Mesenchymal stem cell (in vitro differentiated cells and primary cell): Measurements from ENCODE around the gene ARL15.

Experiments
- DNase-seq: peaks from one replicate; pipeline ENCODE4 v3.0.0-alpha.2; 2013
- H2AFZ ChIP-seq: one replicate; pipeline ENCODE4 v1.6.1; 2013; ENCODE audit warnings: low read depth, mild to moderate bottlenecking, control low read depth, inconsistent platforms, low read length, moderate library complexity
- H2AK5ac ChIP-seq: 2 replicates; pipeline ENCODE4 v1.6.1; 2013; ENCODE audit warnings: low read length, moderate library complexity, mild to moderate bottlenecking, inconsistent platforms; ENCODE audit not compliant: severe bottlenecking
- H2BK120ac ChIP-seq: one replicate; pipeline ENCODE4 v1.6.1; 2013; ENCODE audit warnings: low read depth, mild to moderate bottlenecking, inconsistent platforms, low read length, moderate library complexity
- H2BK12ac ChIP-seq, 2 experiments: one replicate each; pipeline ENCODE4 v1.6.1; 2013; ENCODE audit warnings: inconsistent platforms in 2 of 2, low read length in 2 of 2, mild to moderate bottlenecking in 2 of 2, moderate library complexity in 2 of 2, control low read depth in 1 of 2
- H2BK15ac ChIP-seq: one replicate; pipeline ENCODE4 v1.6.1; 2013; ENCODE audit warnings: mild to moderate bottlenecking, low read depth, inconsistent platforms; ENCODE audit not compliant: poor library complexity, severe bottlenecking
- H2BK5ac ChIP-seq: 2 replicates; pipeline ENCODE4 v1.6.1; 2013; ENCODE audit warnings: low read depth, mild to moderate bottlenecking, low read length, control low read depth, inconsistent platforms; ENCODE audit not compliant: poor library complexity, severe bottlenecking
- H3K14ac ChIP-seq, 2 experiments: one replicate each; pipeline ENCODE4 v1.6.1; 2013; ENCODE audit warnings: inconsistent platforms in 2 of 2, low read length in 2 of 2, control low read depth in 1 of 2, mild to moderate bottlenecking in 1 of 2, moderate library complexity in 1 of 2
- H3K18ac ChIP-seq, 2 experiments: one replicate each; pipeline ENCODE4 v1.6.1; 2013; ENCODE audit warnings: inconsistent platforms in 2 of 2, low read length in 2 of 2, control low read depth in 1 of 2, low read depth in 1 of 2, mild to moderate bottlenecking in 1 of 2
- H3K23ac ChIP-seq, 2 experiments: one replicate each; pipeline ENCODE4 v1.6.1; 2013; ENCODE audit warnings: inconsistent platforms in 2 of 2, low read length in 2 of 2, mild to moderate bottlenecking in 2 of 2, moderate library complexity in 2 of 2, control low read depth in 1 of 2
- H3K27ac ChIP-seq: 2 replicates; pipeline ENCODE4 v1.5.1; 2013; ENCODE audit warnings: mild to moderate bottlenecking, moderate library complexity, low read length, control low read depth, inconsistent platforms; ENCODE audit not compliant: poor library complexity, severe bottlenecking
- H3K27me3 ChIP-seq, 2 experiments: 2 replicates each; pipeline versions ENCODE4 v1.6.1 to v1.7.0; 2013; ENCODE audit warnings: low read length in 2 of 2, mild to moderate bottlenecking in 2 of 2, moderate library complexity in 2 of 2, control low read depth in 1 of 2, inconsistent platforms in 1 of 2; ENCODE audit not compliant: control insufficient read depth in 1 of 2, insufficient read depth in 1 of 2
- H3K36me3 ChIP-seq, 2 experiments: 2 replicates each; pipeline versions ENCODE4 v1.6.1 to v1.7.0; 2013; ENCODE audit warnings: low read length in 2 of 2, control low read depth in 1 of 2, inconsistent platforms in 1 of 2, low read depth in 1 of 2, mild to moderate bottlenecking in 1 of 2; ENCODE audit not compliant: insufficient read depth in 2 of 2, control insufficient read depth in 1 of 2
- H3K4ac ChIP-seq, 2 experiments: one replicate each; pipeline ENCODE4 v1.6.1; 2013; ENCODE audit warnings: inconsistent platforms in 2 of 2, low read length in 2 of 2, mild to moderate bottlenecking in 2 of 2, moderate library complexity in 2 of 2, control low read depth in 1 of 2, low read depth in 1 of 2
- H3K4me1 ChIP-seq: 2 replicates; pipeline ENCODE4 v1.6.1; 2013; ENCODE audit warnings: low read depth, low read length, control low read depth; ENCODE audit not compliant: control insufficient read depth, insufficient read depth
- H3K4me2 ChIP-seq: 2 replicates; pipeline ENCODE4 v1.6.1; 2013; ENCODE audit warnings: low read length, mild to moderate bottlenecking, inconsistent platforms; ENCODE audit not compliant: poor library complexity, severe bottlenecking
- H3K4me3 ChIP-seq, 2 experiments: 2 replicates each; pipeline versions ENCODE4 v1.5.1 to v1.7.0; 2013; ENCODE audit warnings: low read length in 2 of 2, mild to moderate bottlenecking in 2 of 2, control low read depth in 1 of 2, low read depth in 1 of 2; ENCODE audit not compliant: insufficient read depth in 1 of 2
- H3K79me1 ChIP-seq: replicated peaks from 2 replicates; pipeline ENCODE4 v1.6.1; 2013; ENCODE audit warnings: mild to moderate bottlenecking, control low read depth, low read length, inconsistent platforms; ENCODE audit not compliant: poor library complexity, severe bottlenecking
- H3K9ac ChIP-seq: 2 replicates; pipeline ENCODE4 v1.7.0; 2013; ENCODE audit warnings: mild to moderate bottlenecking, low read length, moderate library complexity
- H3K9me3 ChIP-seq: 2 replicates; pipeline ENCODE4 v1.7.0; 2013; ENCODE audit warnings: mild to moderate bottlenecking, low read length; ENCODE audit not compliant: control insufficient read depth
- H4K8ac ChIP-seq: one replicate; pipeline ENCODE4 v1.6.1; 2013; ENCODE audit warnings: inconsistent platforms, mild to moderate bottlenecking, low read length, moderate library complexity
- H4K91ac ChIP-seq: one replicate; pipeline ENCODE4 v1.6.1; 2013; ENCODE audit warnings: mild to moderate bottlenecking, low read length, inconsistent platforms
- WGBS: methylation state at CpG from one replicate; pipeline ENCODE4 v1.1.7; 2013; ENCODE audit warnings: mixed read lengths; 5-methylcytosine and 5-hydroxymethylcytosine counted together

Gene ARL15

GRCh38 chr5:53926026-53926425 is 384.3 kb downstream of the ARL15 start:
- WGBS = 92% methylated on average over 2 of the region's 4 CpGs
- no peaks in the 10 kb centered on the region for H3K79me1 ChIP-seq

GRCh38 chr5:53924392-53924791 is 386.0 kb downstream of the ARL15 start:
- no peak overlapping the region for H2BK12ac ChIP-seq
- H3K23ac ChIP-seq = no peak overlapping the region
- no peak overlapping the region for H2BK120ac ChIP-seq
- H3K9ac ChIP-seq = peak overlapping the region; percentile 45
- no peak overlapping the region for H3K27ac ChIP-seq
- H3K4me3 ChIP-seq = no peak overlapping the region
- no peak overlapping the region for H2AFZ ChIP-seq
- H3K4me1 ChIP-seq = no peaks in the 10 kb centered on the region
- H3K79me1 ChIP-seq = no peaks in the 10 kb centered on the region
- H3K9me3 ChIP-seq = no peaks in the 10 kb centered on the region
- no peak overlapping the region for H3K4ac ChIP-seq
- no peak overlapping the region for H2AK5ac ChIP-seq
- no peak overlapping the region for H3K14ac ChIP-seq
- DNase-seq = peak; percentile 3
- no peak overlapping the region for H4K8ac ChIP-seq
- H2BK15ac ChIP-seq = no peak overlapping the region
- H3K4me2 ChIP-seq = no peak overlapping the region
- no peak overlapping the region for H3K18ac ChIP-seq
- H2BK5ac ChIP-seq = no peak overlapping the region
- 78% methylated on average over 2 of the region's 2 CpGs for WGBS
- no peaks in the 10 kb centered on the region for H3K27me3 ChIP-seq
- H4K91ac ChIP-seq = no peak overlapping the region
- no peaks in the 10 kb centered on the region for H3K36me3 ChIP-seq

More at GRCh38 chr5:53926026-53926425, 384.3 kb downstream of the ARL15 start:
- H3K4me3 ChIP-seq = no peak overlapping the region
- H2BK12ac ChIP-seq = no peak overlapping the region
- no peak overlapping the region for H3K14ac ChIP-seq
- no peak overlapping the region for H4K8ac ChIP-seq
- no peak overlapping the region for H2AK5ac ChIP-seq
- no peak overlapping the region for H3K4me2 ChIP-seq
- no peak for DNase-seq
- H2BK15ac ChIP-seq = no peak overlapping the region
- no peak overlapping the region for H3K18ac ChIP-seq
- H4K91ac ChIP-seq = no peak overlapping the region
- no peaks in the 10 kb centered on the region for H3K36me3 ChIP-seq
- no peak overlapping the region for H2BK120ac ChIP-seq
- no peak overlapping the region for H3K27ac ChIP-seq
- no peaks in the 10 kb centered on the region for H3K9me3 ChIP-seq
- no peak overlapping the region for H2AFZ ChIP-seq
- no peak overlapping the region for H3K9ac ChIP-seq
- no peak overlapping the region for H2BK5ac ChIP-seq
- H3K27me3 ChIP-seq = no peaks in the 10 kb centered on the region
- no peak overlapping the region for H3K23ac ChIP-seq
- no peaks in the 10 kb centered on the region for H3K4me1 ChIP-seq
- H3K4ac ChIP-seq = no peak overlapping the region

- DNase-seq = peak; percentile 9
- no peak overlapping the region for H2AFZ ChIP-seq
- no peaks in the 10 kb centered on the region for H3K9me3 ChIP-seq
- H3K4me1 ChIP-seq = no peaks in the 10 kb centered on the region
- no peak overlapping the region for H2BK5ac ChIP-seq
- H3K36me3 ChIP-seq = no peaks in the 10 kb centered on the region
- H3K27ac ChIP-seq = no peak overlapping the region
- no peaks in the 10 kb centered on the region for H3K79me1 ChIP-seq
- no peaks in the 10 kb centered on the region for H3K27me3 ChIP-seq
- H3K4ac ChIP-seq = no peak overlapping the region
- H4K91ac ChIP-seq = no peak overlapping the region
- no peak overlapping the region for H3K18ac ChIP-seq
- H3K14ac ChIP-seq = no peak overlapping the region
- H3K23ac ChIP-seq = no peak overlapping the region
- no peak overlapping the region for H4K8ac ChIP-seq
- H2BK15ac ChIP-seq = no peak overlapping the region
- H3K9ac ChIP-seq = peak overlapping the region; percentile 45
- no peak overlapping the region for H2BK120ac ChIP-seq
- no peak overlapping the region for H2AK5ac ChIP-seq
- no peak overlapping the region for H3K4me2 ChIP-seq
- WGBS = 49% methylated on average over 5 of the region's 6 CpGs
- H3K4me3 ChIP-seq = peak overlapping the region in 1 of 2 experiments; percentile 5
- no peak overlapping the region for H2BK12ac ChIP-seq
These were observed 386.4 kb downstream of the ARL15 start for GRCh38 chr5:53923961-53924360.

GRCh38 chr5:53922508-53923498 is 387.6 kb downstream of the ARL15 start:
- Histone ChIP-seq H2BK120ac (no peak overlapping the region), H2AK5ac (no peak overlapping the region), H2BK15ac (no peak overlapping the region), H3K4ac (no peak overlapping the region), H3K23ac (no peak overlapping the region), H3K9ac (no peak overlapping the region), H4K91ac (no peak overlapping the region), H3K79me1 (no peaks in the 10 kb centered on the region), H3K18ac (no peak overlapping the region), H4K8ac (no peak overlapping the region), H2AFZ (no peak overlapping the region), H3K4me2 (no peak overlapping the region), H3K14ac (no peak overlapping the region), H2BK12ac (no peak overlapping the region), H3K9me3 (no peaks in the 10 kb centered on the region), H3K4me3 (no peak overlapping the region), H3K27ac (no peak overlapping the region), H3K36me3 (no peaks in the 10 kb centered on the region), H2BK5ac (no peak overlapping the region), H3K4me1 (no peaks in the 10 kb centered on the region), H3K27me3 (no peaks in the 10 kb centered on the region)
- peak; percentile 9 for DNase-seq
- WGBS = 63% methylated on average over 4 of the region's 8 CpGs
